Measurements from ENCODE around the gene LCN2.
"Not testable (repeated sequence)": the region's sequence is repeated elsewhere in the genome, so short reads cannot be mapped to it uniquely, and the experiment has no call there.

DNA sequence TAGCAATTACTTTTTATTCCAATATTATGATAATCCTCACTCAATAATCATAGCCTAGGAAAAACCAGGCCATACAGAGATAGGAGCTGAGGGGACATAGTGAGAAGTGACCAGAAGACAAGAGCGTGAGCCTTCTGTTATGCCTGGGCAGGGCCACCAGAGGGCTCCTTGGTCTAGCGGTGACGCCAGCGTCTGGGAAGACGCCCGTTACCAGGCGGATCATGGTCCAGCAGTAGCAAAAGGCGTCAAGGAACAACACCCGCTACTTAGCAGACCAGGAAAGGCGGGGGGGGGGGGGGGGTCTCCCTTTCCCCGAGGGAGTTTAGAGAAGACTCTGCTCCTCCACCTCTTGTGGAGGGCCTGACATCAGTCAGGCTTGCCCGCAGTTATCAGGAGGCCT, 32.2 kb downstream of the LCN2 start:
- TF ChIP-seq ZFP30 (CRISPR knock-in tag; IDR thresholded peaks at IDR 0.05; ENCODE audit: borderline replicate concordance); SREBF1 (IDR thresholded peaks at IDR 0.05; ENCODE audit: borderline replicate concordance, low read depth, low read length); ZNF146 (CRISPR knock-in tag; IDR thresholded peaks at IDR 0.05; ENCODE audit: unreplicated experiment); NFRKB (IDR thresholded peaks at IDR 0.05; ENCODE audit: low read depth); ZNF408 (CRISPR knock-in tag; IDR thresholded peaks at IDR 0.05; ENCODE audit: low read depth); EWSR1 (IDR thresholded peaks at IDR 0.05; ENCODE audit: borderline replicate concordance, low read depth, partially characterized antibody); CHD2 (IDR thresholded peaks at IDR 0.05; ENCODE audit: low read depth, low read length): not testable (repeated sequence)
- peak; percentile 53 to 86 for TF ChIP-seq RAD21 (CRISPR knock-in tag; conservative IDR thresholded peaks at IDR 0.05 in 1 of 2, IDR thresholded peaks at IDR 0.05 in 1 of 2)
- TF ChIP-seq, protein P1, sequence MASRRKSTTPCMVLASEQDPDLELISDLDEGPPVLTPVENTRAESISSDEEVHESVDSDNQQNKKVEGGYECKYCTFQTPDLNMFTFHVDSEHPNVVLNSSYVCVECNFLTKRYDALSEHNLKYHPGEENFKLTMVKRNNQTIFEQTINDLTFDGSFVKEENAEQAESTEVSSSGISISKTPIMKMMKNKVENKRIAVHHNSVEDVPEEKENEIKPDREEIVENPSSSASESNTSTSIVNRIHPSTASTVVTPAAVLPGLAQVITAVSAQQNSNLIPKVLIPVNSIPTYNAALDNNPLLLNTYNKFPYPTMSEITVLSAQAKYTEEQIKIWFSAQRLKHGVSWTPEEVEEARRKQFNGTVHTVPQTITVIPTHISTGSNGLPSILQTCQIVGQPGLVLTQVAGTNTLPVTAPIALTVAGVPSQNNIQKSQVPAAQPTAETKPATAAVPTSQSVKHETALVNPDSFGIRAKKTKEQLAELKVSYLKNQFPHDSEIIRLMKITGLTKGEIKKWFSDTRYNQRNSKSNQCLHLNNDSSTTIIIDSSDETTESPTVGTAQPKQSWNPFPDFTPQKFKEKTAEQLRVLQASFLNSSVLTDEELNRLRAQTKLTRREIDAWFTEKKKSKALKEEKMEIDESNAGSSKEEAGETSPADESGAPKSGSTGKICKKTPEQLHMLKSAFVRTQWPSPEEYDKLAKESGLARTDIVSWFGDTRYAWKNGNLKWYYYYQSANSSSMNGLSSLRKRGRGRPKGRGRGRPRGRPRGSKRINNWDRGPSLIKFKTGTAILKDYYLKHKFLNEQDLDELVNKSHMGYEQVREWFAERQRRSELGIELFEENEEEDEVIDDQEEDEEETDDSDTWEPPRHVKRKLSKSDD (conservative IDR thresholded peaks at IDR 0.05; ENCODE audit: low read length) = not testable (repeated sequence)
